ENCODE data around the gene PLA2G7. TPM values are rescaled to one million over a fixed set of nuclear protein-coding genes. Genes with fewer than 3 reads are reported as not detected.

Gene PLA2G7
- total and polyA plus RNA-seq, 10 of the 15 experiments (the other 5 are each of a cell fraction or from before 2014, with no cell fraction given), result not detected

DNA sequence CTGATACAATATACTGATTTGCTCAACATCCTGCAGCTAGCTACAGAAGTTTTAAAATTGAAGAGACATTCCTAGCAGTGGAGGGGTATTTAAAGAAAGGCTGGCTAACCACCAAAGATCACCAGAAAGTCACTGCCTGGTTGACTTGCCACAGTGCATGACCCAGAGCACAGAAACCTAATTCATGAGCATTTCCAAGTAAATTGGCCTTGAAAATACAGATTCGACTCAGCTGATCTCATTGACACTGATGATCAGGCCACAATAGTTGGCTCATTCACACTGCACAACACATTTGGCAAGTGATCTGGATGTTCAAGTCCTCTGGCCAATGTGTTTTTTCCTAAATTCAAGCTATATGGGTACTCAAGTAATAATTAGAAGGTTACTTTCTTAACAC lies 60.8 kb downstream of the PLA2G7 start:
- no TSS peak for BruUV-seq (replicated peaks)
- Histone ChIP-seq H3K36me3 (ENCODE audit: control insufficient read depth in 2 of 2, insufficient read depth in 2 of 2, low read length in 1 of 2) (no peaks in the 10 kb centered on the region), H3K27me3 (replicated peaks in 1 of 2; ENCODE audit: control insufficient read depth in 2 of 2, insufficient read depth in 2 of 2, low read length in 1 of 2) (no peaks in the 10 kb centered on the region; a peak in 1 of 4 replicates), H3K27ac (ENCODE audit: control insufficient read depth, insufficient read depth) (no peak overlapping the region), H3K4me2 (ENCODE audit: control insufficient read depth, insufficient read depth) (no peak overlapping the region), H3K4me3 (no peak overlapping the region), H2AFZ (ENCODE audit: control insufficient read depth, low read depth, low read length) (no peak overlapping the region), H3K4me1 (ENCODE audit: control insufficient read depth, insufficient read depth, low read length) (no peaks in the 10 kb centered on the region), H3K79me2 (ENCODE audit: control insufficient read depth, insufficient read depth, low read length) (no peaks in the 10 kb centered on the region), H3K9me3 (replicated peaks; ENCODE audit: control insufficient read depth, insufficient read depth, low read length) (no peaks in the 10 kb centered on the region), H3K9ac (ENCODE audit: control insufficient read depth, insufficient read depth, low read length) (no peak overlapping the region), H4K20me1 (ENCODE audit: control insufficient read depth, insufficient read depth) (no peaks in the 10 kb centered on the region)
- no peak for ATAC-seq
- in situ Hi-C loops (cut with MboI) (no loop called here), intact Hi-C loops (cut with micrococcal nuclease; ENCODE audit: unreplicated experiment) (no loop called here)
- 0% methylated on average over 1 of the region's 1 CpG for WGBS (ENCODE audit: insufficient coverage, insufficient replicate concordance, low lambda C conversion rate, missing lambda C conversion rate)
- ChIA-PET CTCF (no interaction called here), POLR2A (no interaction called here), RAD21 (ENCODE audit: unreplicated experiment) (no interaction called here), SMC1A (ENCODE audit: uncharacterized antibody, unreplicated experiment) (interaction anchor here (1.1 to 1.7 kb wide), 2 partner anchors 10 kb away, joined by 3 to 4 read pairs; no protein-coding TSS in a partner anchor)
- TF ChIP-seq ZZZ3 (IDR thresholded peaks at IDR 0.05; ENCODE audit: control insufficient read depth, insufficient read length, low read depth) (no peak), SREBF1 (IDR thresholded peaks at IDR 0.05; ENCODE audit: low read length) (no peak), MTA3 (IDR thresholded peaks at IDR 0.05; ENCODE audit: borderline replicate concordance, low read length) (no peak), JUNB (IDR thresholded peaks at IDR 0.05) (no peak), RB1 (IDR thresholded peaks at IDR 0.05; ENCODE audit: borderline replicate concordance) (no peak), CHD1 (IDR thresholded peaks at IDR 0.05; ENCODE audit: low read depth, low read length) (no peak), ZNF384 (IDR thresholded peaks at IDR 0.05; ENCODE audit: borderline replicate concordance, low read depth, low read length) (no peak), RAD51 (IDR thresholded peaks at IDR 0.05) (no peak), SREBF2 (IDR thresholded peaks at IDR 0.05; ENCODE audit: low read length) (no peak), IKZF1 (conservative IDR thresholded peaks at IDR 0.05) (no peak), SMC3 (IDR thresholded peaks at IDR 0.05; ENCODE audit: borderline replicate concordance, low read length) (no peak), POLR2AphosphoS2 (IDR thresholded peaks at IDR 0.05; ENCODE audit: low read depth, low read length) (no peak), TARDBP (IDR thresholded peaks at IDR 0.05; ENCODE audit: borderline replicate concordance) (no peak), STAT3 (IDR thresholded peaks at IDR 0.05; ENCODE audit: low read depth, low read length) (no peak)
- TF ChIP-seq, protein P1, sequence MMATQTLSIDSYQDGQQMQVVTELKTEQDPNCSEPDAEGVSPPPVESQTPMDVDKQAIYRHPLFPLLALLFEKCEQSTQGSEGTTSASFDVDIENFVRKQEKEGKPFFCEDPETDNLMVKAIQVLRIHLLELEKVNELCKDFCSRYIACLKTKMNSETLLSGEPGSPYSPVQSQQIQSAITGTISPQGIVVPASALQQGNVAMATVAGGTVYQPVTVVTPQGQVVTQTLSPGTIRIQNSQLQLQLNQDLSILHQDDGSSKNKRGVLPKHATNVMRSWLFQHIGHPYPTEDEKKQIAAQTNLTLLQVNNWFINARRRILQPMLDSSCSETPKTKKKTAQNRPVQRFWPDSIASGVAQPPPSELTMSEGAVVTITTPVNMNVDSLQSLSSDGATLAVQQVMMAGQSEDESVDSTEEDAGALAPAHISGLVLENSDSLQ (IDR thresholded peaks at IDR 0.05), result no peak
- TF ChIP-seq, protein P2, sequence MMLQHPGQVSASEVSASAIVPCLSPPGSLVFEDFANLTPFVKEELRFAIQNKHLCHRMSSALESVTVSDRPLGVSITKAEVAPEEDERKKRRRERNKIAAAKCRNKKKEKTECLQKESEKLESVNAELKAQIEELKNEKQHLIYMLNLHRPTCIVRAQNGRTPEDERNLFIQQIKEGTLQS (IDR thresholded peaks at IDR 0.05; ENCODE audit: borderline replicate concordance, extremely low read depth, low read depth, low read length), result no peak
- TF ChIP-seq, protein P3, sequence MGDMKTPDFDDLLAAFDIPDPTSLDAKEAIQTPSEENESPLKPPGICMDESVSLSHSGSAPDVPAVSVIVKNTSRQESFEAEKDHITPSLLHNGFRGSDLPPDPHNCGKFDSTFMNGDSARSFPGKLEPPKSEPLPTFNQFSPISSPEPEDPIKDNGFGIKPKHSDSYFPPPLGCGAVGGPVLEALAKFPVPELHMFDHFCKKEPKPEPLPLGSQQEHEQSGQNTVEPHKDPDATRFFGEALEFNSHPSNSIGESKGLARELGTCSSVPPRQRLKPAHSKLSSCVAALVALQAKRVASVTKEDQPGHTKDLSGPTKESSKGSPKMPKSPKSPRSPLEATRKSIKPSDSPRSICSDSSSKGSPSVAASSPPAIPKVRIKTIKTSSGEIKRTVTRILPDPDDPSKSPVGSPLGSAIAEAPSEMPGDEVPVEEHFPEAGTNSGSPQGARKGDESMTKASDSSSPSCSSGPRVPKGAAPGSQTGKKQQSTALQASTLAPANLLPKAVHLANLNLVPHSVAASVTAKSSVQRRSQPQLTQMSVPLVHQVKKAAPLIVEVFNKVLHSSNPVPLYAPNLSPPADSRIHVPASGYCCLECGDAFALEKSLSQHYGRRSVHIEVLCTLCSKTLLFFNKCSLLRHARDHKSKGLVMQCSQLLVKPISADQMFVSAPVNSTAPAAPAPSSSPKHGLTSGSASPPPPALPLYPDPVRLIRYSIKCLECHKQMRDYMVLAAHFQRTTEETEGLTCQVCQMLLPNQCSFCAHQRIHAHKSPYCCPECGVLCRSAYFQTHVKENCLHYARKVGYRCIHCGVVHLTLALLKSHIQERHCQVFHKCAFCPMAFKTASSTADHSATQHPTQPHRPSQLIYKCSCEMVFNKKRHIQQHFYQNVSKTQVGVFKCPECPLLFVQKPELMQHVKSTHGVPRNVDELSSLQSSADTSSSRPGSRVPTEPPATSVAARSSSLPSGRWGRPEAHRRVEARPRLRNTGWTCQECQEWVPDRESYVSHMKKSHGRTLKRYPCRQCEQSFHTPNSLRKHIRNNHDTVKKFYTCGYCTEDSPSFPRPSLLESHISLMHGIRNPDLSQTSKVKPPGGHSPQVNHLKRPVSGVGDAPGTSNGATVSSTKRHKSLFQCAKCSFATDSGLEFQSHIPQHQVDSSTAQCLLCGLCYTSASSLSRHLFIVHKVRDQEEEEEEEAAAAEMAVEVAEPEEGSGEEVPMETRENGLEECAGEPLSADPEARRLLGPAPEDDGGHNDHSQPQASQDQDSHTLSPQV (IDR thresholded peaks at IDR 0.05), result no peak
- TF ChIP-seq, protein P4, sequence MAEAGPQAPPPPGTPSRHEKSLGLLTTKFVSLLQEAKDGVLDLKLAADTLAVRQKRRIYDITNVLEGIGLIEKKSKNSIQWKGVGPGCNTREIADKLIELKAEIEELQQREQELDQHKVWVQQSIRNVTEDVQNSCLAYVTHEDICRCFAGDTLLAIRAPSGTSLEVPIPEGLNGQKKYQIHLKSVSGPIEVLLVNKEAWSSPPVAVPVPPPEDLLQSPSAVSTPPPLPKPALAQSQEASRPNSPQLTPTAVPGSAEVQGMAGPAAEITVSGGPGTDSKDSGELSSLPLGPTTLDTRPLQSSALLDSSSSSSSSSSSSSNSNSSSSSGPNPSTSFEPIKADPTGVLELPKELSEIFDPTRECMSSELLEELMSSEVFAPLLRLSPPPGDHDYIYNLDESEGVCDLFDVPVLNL (IDR thresholded peaks at IDR 0.05; ENCODE audit: low read depth, low read length), result no peak
- no peak for DNase-seq (ENCODE audit: low read depth, low spot score)
- FAIRE-seq, result no peak

Measured in GM12878 (cell line).